SK-N-SH (cell line): Measurements from ENCODE around the gene OR2F1. TPM values are rescaled to one million over a fixed set of nuclear protein-coding genes. Genes with fewer than 3 reads are reported as not detected.

ENCODE experiments used
- CTCF ChIA-PET: fragments of 300-600, 350-600 bp; formaldehyde crosslinking; extraction: SDS; loops from one replicate; lab custom pipeline; 2021; lab: Yijun Ruan, JAX
- POLR2A ChIA-PET: fragments of 350-600 bp; sonication (Branson Sonifier 250); formaldehyde crosslinking; extraction: SDS; loops from one replicate; lab custom pipeline; 2020; ENCODE audit warnings: antibody characterized with exemption, inconsistent platforms; lab: Yijun Ruan, JAX
- DNase-seq: peaks from one replicate; pipeline ENCODE4 v3.0.0; 2012
- H2AFZ ChIP-seq: fragments of 200-600 bp; sonication (generic); 2 replicates; pipeline ENCODE4 v1.8.1; 2016; ENCODE audit warnings: antibody characterized with exemption, mild to moderate bottlenecking, low read depth
- H3F3A ChIP-seq: fragments of 200-600 bp; sonication (generic); replicated peaks from 2 replicates; pipeline ENCODE3; 2016; ENCODE audit warnings: antibody characterized with exemption, mild to moderate bottlenecking; ENCODE audit not compliant: insufficient read depth
- H3K27ac ChIP-seq, 2 experiments: fragments of 200-500 bp in 1 of 2; fragments of 200-600 bp in 1 of 2; sonication (Bioruptor generic) in 1 of 2; sonication (generic), shearing (Covaris generic) in 1 of 2; 2 replicates each; pipeline versions ENCODE4 v1.5.1 to v1.6.1; 2014 to 2016; ENCODE audit warnings: low read depth in 2 of 2, inconsistent platforms in 1 of 2, low read length in 1 of 2, mild to moderate bottlenecking in 1 of 2, mixed read lengths in 1 of 2
- H3K27me3 ChIP-seq: fragments of 200-600 bp; sonication (generic), shearing (Covaris generic); 2 replicates; pipeline ENCODE4 v1.6.1; 2016; ENCODE audit warnings: mixed run types; ENCODE audit not compliant: insufficient read depth
- H3K36me3 ChIP-seq, 2 experiments: fragments of 200-500 bp in 1 of 2; fragments of 200-600 bp in 1 of 2; sonication (Bioruptor generic) in 1 of 2; sonication (generic) in 1 of 2; replicated peaks in 1 of 2; 2 replicates each; pipeline versions ENCODE3 to v1.5.1; 2014 to 2016; ENCODE audit warnings: low read length in 1 of 2, mild to moderate bottlenecking in 1 of 2; ENCODE audit not compliant: insufficient read depth in 2 of 2, control insufficient read depth in 1 of 2
- H3K4me1 ChIP-seq, 2 experiments: fragments of 200-500 bp in 1 of 2; fragments of 200-600 bp in 1 of 2; sonication (Bioruptor generic) in 1 of 2; sonication (generic), shearing (Covaris generic) in 1 of 2; 2 replicates each; pipeline versions ENCODE4 v1.5.1 to v1.6.1; 2014 to 2016; ENCODE audit warnings: low read depth in 1 of 2, low read length in 1 of 2, mixed run types in 1 of 2; ENCODE audit not compliant: insufficient read depth in 2 of 2, control insufficient read depth in 1 of 2
- H3K4me2 ChIP-seq: fragments of 200-600 bp; sonication (generic), shearing (Covaris generic); 2 replicates; pipeline ENCODE4 v1.6.1; 2017; ENCODE audit warnings: mixed run types
- H3K4me3 ChIP-seq, 2 experiments: fragments of 200-500 bp in 1 of 2; fragments of 200-600 bp in 1 of 2; sonication (Bioruptor generic) in 1 of 2; sonication (generic), shearing (Covaris generic) in 1 of 2; 2 replicates each; pipeline versions ENCODE4 v1.5.1 to v1.8.1; 2014 to 2016; ENCODE audit warnings: low read depth in 2 of 2, inconsistent platforms in 1 of 2, low read length in 1 of 2, mild to moderate bottlenecking in 1 of 2, mixed read lengths in 1 of 2, moderate library complexity in 1 of 2
- H3K79me2 ChIP-seq: fragments of 200-600 bp; sonication (generic); 2 replicates; pipeline ENCODE4 v1.8.1; 2017; ENCODE audit warnings: mild to moderate bottlenecking; ENCODE audit not compliant: insufficient read depth
- H3K9ac ChIP-seq: fragments of 200-600 bp; sonication (generic); 2 replicates; pipeline ENCODE4 v1.6.1; 2017; ENCODE audit warnings: mixed run types
- H3K9me2 ChIP-seq: fragments of 200-600 bp; sonication (generic); 2 replicates; pipeline ENCODE4 v1.6.1; 2017; ENCODE audit warnings: mixed run types
- H3K9me3 ChIP-seq: fragments of 200-600 bp; sonication (generic); 2 replicates; pipeline ENCODE4 v1.6.1; 2017; ENCODE audit warnings: mixed run types, mild to moderate bottlenecking, moderate library complexity
- H4K20me1 ChIP-seq: fragments of 200-600 bp; sonication (generic); 2 replicates; pipeline ENCODE4 v1.6.1; 2017; ENCODE audit warnings: mild to moderate bottlenecking, mixed run types; ENCODE audit not compliant: insufficient read depth
- FOSL2 ChIP-seq: IDR thresholded peaks from 2 replicates; pipeline ENCODE4 v1.4.0; 2012; ENCODE audit warnings: low read depth, mild to moderate bottlenecking, moderate library complexity, borderline replicate concordance
- FOXM1 ChIP-seq: IDR thresholded peaks from 2 replicates; pipeline ENCODE4 v1.4.0; 2012; ENCODE audit warnings: low read depth, mild to moderate bottlenecking
- GATA2 ChIP-seq: sonication (generic); formaldehyde crosslinking; IDR thresholded peaks from 2 replicates; pipeline ENCODE4 v1.5.0; 2020; ENCODE audit warnings: mild to moderate bottlenecking, missing genetic modification reagents
- JUND ChIP-seq: IDR thresholded peaks from 2 replicates; pipeline ENCODE4 v1.4.0; 2012
- MEF2A ChIP-seq: IDR thresholded peaks from 2 replicates; pipeline ENCODE4 v1.4.0; 2012; ENCODE audit warnings: low read depth, borderline replicate concordance
- NRF1 ChIP-seq: IDR thresholded peaks from 2 replicates; pipeline ENCODE4 v1.6.1; 2012; ENCODE audit warnings: low read depth, mild to moderate bottlenecking, low read length
- POLR2AphosphoS5 ChIP-seq: IDR thresholded peaks from 2 replicates; pipeline ENCODE4 v1.6.1; 2012; ENCODE audit warnings: low read depth, low read length
- RCOR1 ChIP-seq: fragments of 150-350 bp; IDR thresholded peaks from 2 replicates; pipeline ENCODE4 v1.6.1; 2017; ENCODE audit warnings: antibody characterized with exemption, low read length
- TAF1 ChIP-seq: IDR thresholded peaks from 2 replicates; pipeline ENCODE4 v1.6.1; 2012; ENCODE audit warnings: low read depth, mild to moderate bottlenecking, low read length, moderate library complexity, borderline replicate concordance
- WGBS: methylation state at CpG from one replicate; pipeline ENCODE4 v1.1.6; 2017; ENCODE audit warnings: low lambda C conversion rate; 5-methylcytosine and 5-hydroxymethylcytosine counted together
- polyA plus RNA-seq, 3 experiments: library from polyadenylated mRNA; depleted of rRNA; stranded (reverse); fragments of >200 nt; gene quantifications; 2 replicates each; pipeline ENCODE4 v1.2.3, GENCODE V29; 2012
- TF ChIP-seq, protein P1 (sequence below): fragments of 150-350 bp; IDR thresholded peaks from 2 replicates; pipeline ENCODE4 v1.6.1; 2016; ENCODE audit warnings: mild to moderate bottlenecking, low read depth, low read length
- TF ChIP-seq, protein P2 (sequence below): fragments of 150-350 bp; IDR thresholded peaks from 2 replicates; pipeline ENCODE4 v1.6.1; 2017; ENCODE audit warnings: antibody characterized with exemption, low read length, low read depth, borderline replicate concordance
- TF ChIP-seq, protein P3 (sequence below): fragments of 200-600 bp; sonication (generic); IDR thresholded peaks from 2 replicates; pipeline ENCODE4 v1.6.1; 2017; ENCODE audit warnings: antibody characterized with exemption, mild to moderate bottlenecking, moderate library complexity
- TF ChIP-seq, protein P4 (sequence below): IDR thresholded peaks from 2 replicates; pipeline ENCODE4 v1.4.0; 2012; ENCODE audit warnings: low read depth, borderline replicate concordance
- TF ChIP-seq, protein P5 (sequence below): IDR thresholded peaks from 2 replicates; pipeline ENCODE4 v1.6.1; 2012; ENCODE audit warnings: mild to moderate bottlenecking, low read depth, low read length, moderate library complexity

OR2F1 gene
- polyA plus RNA-seq, 1 of the 3 experiments (the other 2 are of a cell fraction): 0.10 TPM

DNA sequence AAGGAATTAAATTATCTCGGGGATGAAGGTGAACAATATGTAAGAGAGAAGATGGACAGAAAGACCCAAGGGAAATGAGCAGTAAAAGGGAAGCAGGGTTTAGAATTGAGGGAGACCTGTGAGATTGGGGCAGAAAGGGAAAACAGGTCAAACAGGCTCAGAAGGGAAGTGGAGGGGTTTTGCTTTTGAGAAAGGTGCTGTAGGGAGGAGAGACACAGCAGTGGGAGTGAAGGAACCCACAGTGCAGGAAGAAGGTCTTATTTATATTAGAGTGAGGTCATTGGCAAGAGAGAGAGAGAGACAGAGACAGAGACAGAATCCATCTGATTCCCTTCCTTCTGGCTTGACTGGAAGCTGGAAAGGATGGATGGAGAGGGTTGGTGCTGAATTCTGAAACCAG lies 49.1 kb upstream of the OR2F1 start:
- Histone ChIP-seq H3K36me3 (peaks cover 0 to under 1% of the 10 kb centered on the region in 2 experiments), H4K20me1 (peaks cover 6% of the 10 kb centered on the region; the same call in 1 of the 2 replicates), H3K4me2 (no peak overlapping the region), H3K9me3 (no peaks in the 10 kb centered on the region), H3F3A (peaks cover 9% of the 10 kb centered on the region), H3K27me3 (no peaks in the 10 kb centered on the region), H3K79me2 (peaks cover 9% of the 10 kb centered on the region), H2AFZ (no peak overlapping the region), H3K4me1 (peaks cover 0 to 5% of the 10 kb centered on the region in 2 experiments; a peak in 2 of 4 replicates)
- ChIA-PET POLR2A (no interaction called here), CTCF (no interaction called here)
- TF ChIP-seq, protein P1, sequence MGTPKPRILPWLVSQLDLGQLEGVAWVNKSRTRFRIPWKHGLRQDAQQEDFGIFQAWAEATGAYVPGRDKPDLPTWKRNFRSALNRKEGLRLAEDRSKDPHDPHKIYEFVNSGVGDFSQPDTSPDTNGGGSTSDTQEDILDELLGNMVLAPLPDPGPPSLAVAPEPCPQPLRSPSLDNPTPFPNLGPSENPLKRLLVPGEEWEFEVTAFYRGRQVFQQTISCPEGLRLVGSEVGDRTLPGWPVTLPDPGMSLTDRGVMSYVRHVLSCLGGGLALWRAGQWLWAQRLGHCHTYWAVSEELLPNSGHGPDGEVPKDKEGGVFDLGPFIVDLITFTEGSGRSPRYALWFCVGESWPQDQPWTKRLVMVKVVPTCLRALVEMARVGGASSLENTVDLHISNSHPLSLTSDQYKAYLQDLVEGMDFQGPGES: no peak
- TF ChIP-seq TAF1: no peak
- no peak for TF ChIP-seq POLR2AphosphoS5
- TF ChIP-seq, protein P2, sequence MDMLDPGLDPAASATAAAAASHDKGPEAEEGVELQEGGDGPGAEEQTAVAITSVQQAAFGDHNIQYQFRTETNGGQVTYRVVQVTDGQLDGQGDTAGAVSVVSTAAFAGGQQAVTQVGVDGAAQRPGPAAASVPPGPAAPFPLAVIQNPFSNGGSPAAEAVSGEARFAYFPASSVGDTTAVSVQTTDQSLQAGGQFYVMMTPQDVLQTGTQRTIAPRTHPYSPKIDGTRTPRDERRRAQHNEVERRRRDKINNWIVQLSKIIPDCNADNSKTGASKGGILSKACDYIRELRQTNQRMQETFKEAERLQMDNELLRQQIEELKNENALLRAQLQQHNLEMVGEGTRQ: no peak
- TF ChIP-seq GATA2: no peak
- TF ChIP-seq JUND: no peak
- TF ChIP-seq, protein P3, sequence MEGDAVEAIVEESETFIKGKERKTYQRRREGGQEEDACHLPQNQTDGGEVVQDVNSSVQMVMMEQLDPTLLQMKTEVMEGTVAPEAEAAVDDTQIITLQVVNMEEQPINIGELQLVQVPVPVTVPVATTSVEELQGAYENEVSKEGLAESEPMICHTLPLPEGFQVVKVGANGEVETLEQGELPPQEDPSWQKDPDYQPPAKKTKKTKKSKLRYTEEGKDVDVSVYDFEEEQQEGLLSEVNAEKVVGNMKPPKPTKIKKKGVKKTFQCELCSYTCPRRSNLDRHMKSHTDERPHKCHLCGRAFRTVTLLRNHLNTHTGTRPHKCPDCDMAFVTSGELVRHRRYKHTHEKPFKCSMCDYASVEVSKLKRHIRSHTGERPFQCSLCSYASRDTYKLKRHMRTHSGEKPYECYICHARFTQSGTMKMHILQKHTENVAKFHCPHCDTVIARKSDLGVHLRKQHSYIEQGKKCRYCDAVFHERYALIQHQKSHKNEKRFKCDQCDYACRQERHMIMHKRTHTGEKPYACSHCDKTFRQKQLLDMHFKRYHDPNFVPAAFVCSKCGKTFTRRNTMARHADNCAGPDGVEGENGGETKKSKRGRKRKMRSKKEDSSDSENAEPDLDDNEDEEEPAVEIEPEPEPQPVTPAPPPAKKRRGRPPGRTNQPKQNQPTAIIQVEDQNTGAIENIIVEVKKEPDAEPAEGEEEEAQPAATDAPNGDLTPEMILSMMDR: no peak
- no peak for TF ChIP-seq RCOR1
- TF ChIP-seq, protein P4, sequence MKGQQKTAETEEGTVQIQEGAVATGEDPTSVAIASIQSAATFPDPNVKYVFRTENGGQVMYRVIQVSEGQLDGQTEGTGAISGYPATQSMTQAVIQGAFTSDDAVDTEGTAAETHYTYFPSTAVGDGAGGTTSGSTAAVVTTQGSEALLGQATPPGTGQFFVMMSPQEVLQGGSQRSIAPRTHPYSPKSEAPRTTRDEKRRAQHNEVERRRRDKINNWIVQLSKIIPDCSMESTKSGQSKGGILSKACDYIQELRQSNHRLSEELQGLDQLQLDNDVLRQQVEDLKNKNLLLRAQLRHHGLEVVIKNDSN: no peak
- TF ChIP-seq MEF2A: no peak
- TF ChIP-seq, protein P5, sequence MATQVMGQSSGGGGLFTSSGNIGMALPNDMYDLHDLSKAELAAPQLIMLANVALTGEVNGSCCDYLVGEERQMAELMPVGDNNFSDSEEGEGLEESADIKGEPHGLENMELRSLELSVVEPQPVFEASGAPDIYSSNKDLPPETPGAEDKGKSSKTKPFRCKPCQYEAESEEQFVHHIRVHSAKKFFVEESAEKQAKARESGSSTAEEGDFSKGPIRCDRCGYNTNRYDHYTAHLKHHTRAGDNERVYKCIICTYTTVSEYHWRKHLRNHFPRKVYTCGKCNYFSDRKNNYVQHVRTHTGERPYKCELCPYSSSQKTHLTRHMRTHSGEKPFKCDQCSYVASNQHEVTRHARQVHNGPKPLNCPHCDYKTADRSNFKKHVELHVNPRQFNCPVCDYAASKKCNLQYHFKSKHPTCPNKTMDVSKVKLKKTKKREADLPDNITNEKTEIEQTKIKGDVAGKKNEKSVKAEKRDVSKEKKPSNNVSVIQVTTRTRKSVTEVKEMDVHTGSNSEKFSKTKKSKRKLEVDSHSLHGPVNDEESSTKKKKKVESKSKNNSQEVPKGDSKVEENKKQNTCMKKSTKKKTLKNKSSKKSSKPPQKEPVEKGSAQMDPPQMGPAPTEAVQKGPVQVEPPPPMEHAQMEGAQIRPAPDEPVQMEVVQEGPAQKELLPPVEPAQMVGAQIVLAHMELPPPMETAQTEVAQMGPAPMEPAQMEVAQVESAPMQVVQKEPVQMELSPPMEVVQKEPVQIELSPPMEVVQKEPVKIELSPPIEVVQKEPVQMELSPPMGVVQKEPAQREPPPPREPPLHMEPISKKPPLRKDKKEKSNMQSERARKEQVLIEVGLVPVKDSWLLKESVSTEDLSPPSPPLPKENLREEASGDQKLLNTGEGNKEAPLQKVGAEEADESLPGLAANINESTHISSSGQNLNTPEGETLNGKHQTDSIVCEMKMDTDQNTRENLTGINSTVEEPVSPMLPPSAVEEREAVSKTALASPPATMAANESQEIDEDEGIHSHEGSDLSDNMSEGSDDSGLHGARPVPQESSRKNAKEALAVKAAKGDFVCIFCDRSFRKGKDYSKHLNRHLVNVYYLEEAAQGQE: no peak
- no peak for TF ChIP-seq FOSL2
- no peak for TF ChIP-seq NRF1
- TF ChIP-seq FOXM1: no peak
- TF ChIP-seq, all 33 proteins: peak for 0
- 37% methylated on average over 1 of the region's 1 CpG for WGBS
- Histone ChIP-seq H3K9ac (no peak overlapping the region), H3K4me3 (no peak overlapping the region), H3K27ac (no peak overlapping the region), H3K9me2 (no peaks in the 10 kb centered on the region)
- DNase-seq: no peak
